GM12865 (cell line): ENCODE results near the gene CELF2.

Experiments
- DNase-seq: peaks from one replicate; pipeline ENCODE4 v3.0.0; 2010; ENCODE audit warnings: low read depth
- H3K4me3 ChIP-seq: 2 replicates; pipeline ENCODE4 v1.5.1; 2011; ENCODE audit warnings: mild to moderate bottlenecking, low read depth, low read length, control low read depth
- CTCF ChIP-seq: IDR thresholded peaks from 2 replicates; pipeline ENCODE4 v1.5.1; 2011; ENCODE audit warnings: low read length, control low read depth, low read depth, inconsistent platforms; ENCODE audit not compliant: insufficient read depth; ENCODE audit errors: missing control alignments

Gene CELF2

GRCh38 chr10:11351801-11352200 is 334.1 kb downstream of the CELF2 start:
- no peak for TF ChIP-seq CTCF
- H3K4me3 ChIP-seq, result no peak overlapping the region
- no peak for DNase-seq

GRCh38 chr10:11353006-11353896 is 335.6 kb downstream of the CELF2 start:
- no peak for TF ChIP-seq CTCF
- no peak for DNase-seq
- H3K4me3 ChIP-seq, result no peak overlapping the region

- H3K4me3 ChIP-seq, result no peak overlapping the region
- TF ChIP-seq CTCF, result no peak
- peak; percentile 31 for DNase-seq
Measured at GRCh38 chr10:11354823-11355222, 337.2 kb downstream of the CELF2 start.

GRCh38 chr10:11355592-11355991 is 337.9 kb downstream of the CELF2 start:
- no peak for DNase-seq
- no peak overlapping the region for H3K4me3 ChIP-seq
- TF ChIP-seq CTCF, result no peak

GRCh38 chr10:11357439-11357838 is 339.8 kb downstream of the CELF2 start:
- DNase-seq, result no peak
- no peak for TF ChIP-seq CTCF
- H3K4me3 ChIP-seq, result no peak overlapping the region

- no peak for TF ChIP-seq CTCF
- H3K4me3 ChIP-seq, result no peak overlapping the region
- DNase-seq, result no peak
Measured at GRCh38 chr10:11358011-11358410, 340.3 kb downstream of the CELF2 start.
